Ureter (tissue), 1 donor: ENCODE measurements around the gene RAB8A. TPM values are rescaled to one million over a fixed set of nuclear protein-coding genes. Genes with fewer than 3 reads are reported as not detected.

ENCODE experiments used
- DNase-seq: peaks from one replicate; pipeline ENCODE4 v3.0.0-alpha.2; 2020; ENCODE audit warnings: low spot score
- total RNA-seq: library from RNA; stranded (reverse); gene quantifications from one replicate; pipeline ENCODE4 v1.2.4, GENCODE V29; 2023
- donor health status: DM: yes; HTN: yes; CAD: no.

RAB8A gene
- total RNA-seq, 1 donor from 2014 or later = 70.8 TPM

GRCh38 chr19:16142032-16142580, 30.4 kb downstream of the RAB8A start:
- no peak for DNase-seq

- peak; percentile 87 for DNase-seq
Measured at GRCh38 chr19:16143399-16144215, 31.9 kb downstream of the RAB8A start, which contains the start of gene HSH2D. Gene HSH2D (plus strand): TSS chr19:16143685. CDS start chr19:16148751, 5,066 bp downstream.

GRCh38 chr19:16144216-16144581, 32.5 kb downstream of the RAB8A start:
- no peak for DNase-seq

- no peak for DNase-seq
Measured at GRCh38 chr19:16146112-16146511, 34.4 kb downstream of the RAB8A start.

- DNase-seq = no peak
Measured at GRCh38 chr19:16148443-16149229, 36.9 kb downstream of the RAB8A start.

GRCh38 chr19:16153582-16154336, 42.1 kb downstream of the RAB8A start:
- no peak for DNase-seq

GRCh38 chr19:16154557-16154956, 42.9 kb downstream of the RAB8A start:
- DNase-seq = no peak

GRCh38 chr19:16155128-16155527, 43.4 kb downstream of the RAB8A start:
- DNase-seq = no peak

- no peak for DNase-seq
Measured at GRCh38 chr19:16156904-16157303, 45.2 kb downstream of the RAB8A start.

- DNase-seq = no peak
Measured at GRCh38 chr19:16157601-16158000, 45.9 kb downstream of the RAB8A start.

- no peak for DNase-seq
Measured at GRCh38 chr19:16159655-16160054, 48.0 kb downstream of the RAB8A start.

GRCh38 chr19:16160445-16160942, 48.8 kb downstream of the RAB8A start:
- no peak for DNase-seq

GRCh38 chr19:16160943-16161560, 49.4 kb downstream of the RAB8A start:
- DNase-seq = no peak

- no peak for DNase-seq
Measured at GRCh38 chr19:16161840-16162239, 50.2 kb downstream of the RAB8A start.

- no peak for DNase-seq
Measured at GRCh38 chr19:16164222-16164890, 52.7 kb downstream of the RAB8A start.

- DNase-seq = no peak
Measured at GRCh38 chr19:16166417-16166816, 54.7 kb downstream of the RAB8A start.

- no peak for DNase-seq
Measured at GRCh38 chr19:16167055-16167454, 55.4 kb downstream of the RAB8A start.

GRCh38 chr19:16168465-16169081, 56.9 kb downstream of the RAB8A start:
- no peak for DNase-seq

- DNase-seq = no peak
Measured at GRCh38 chr19:16170134-16170533, 58.4 kb downstream of the RAB8A start.

GRCh38 chr19:16175954-16176353, 64.3 kb downstream of the RAB8A start:
- no peak for DNase-seq
